HG03521 (cell line): ENCODE data around the gene TCP11.

Source experiments
- ATAC-seq: cut with Tn5 transposase; IDR thresholded peaks from one replicate; pipeline ENCODE4 v1.9.1; 2021; ENCODE audit warnings: mild to moderate bottlenecking, moderate library complexity; ENCODE audit not compliant: unreplicated experiment

Gene TCP11

DNA sequence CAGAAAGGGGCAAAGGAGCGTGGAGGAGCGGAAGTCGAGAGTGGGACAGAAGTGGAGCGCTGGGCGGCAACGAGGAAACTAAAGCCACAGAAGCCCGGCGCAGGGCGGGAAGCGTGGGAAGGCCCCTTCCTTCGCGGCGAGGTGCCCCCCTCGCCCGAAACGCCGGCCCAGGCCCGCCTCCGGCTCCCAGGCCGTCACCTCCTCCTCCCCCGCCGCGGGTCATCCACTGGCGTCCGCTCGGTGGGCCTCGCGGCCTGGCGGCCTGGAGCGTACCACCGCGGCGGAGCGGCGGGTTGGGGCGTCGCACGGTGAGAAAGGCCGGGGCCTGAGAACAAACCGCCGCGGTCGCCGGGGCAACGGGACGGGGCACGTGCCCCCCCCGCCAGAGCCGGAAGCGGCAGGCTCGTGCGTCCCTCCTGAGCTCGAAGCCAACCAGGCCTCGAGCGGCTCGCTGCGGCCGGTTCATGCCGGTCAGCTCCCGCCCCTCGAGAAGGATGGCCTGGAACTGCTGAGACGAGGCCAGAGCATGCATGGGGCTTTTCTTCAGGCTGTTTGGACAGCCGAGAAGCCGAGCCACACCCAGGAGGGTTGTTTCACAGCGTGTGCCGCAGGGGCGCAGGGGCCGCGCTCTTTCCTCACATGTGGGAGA is at the start of gene TCP11:
Gene TCP11, minus strand, starts transcription at position 333 of the 649 bp plus-strand sequence. CDS start 469 bp downstream, outside the sequence.
- no peak for ATAC-seq

DNA sequence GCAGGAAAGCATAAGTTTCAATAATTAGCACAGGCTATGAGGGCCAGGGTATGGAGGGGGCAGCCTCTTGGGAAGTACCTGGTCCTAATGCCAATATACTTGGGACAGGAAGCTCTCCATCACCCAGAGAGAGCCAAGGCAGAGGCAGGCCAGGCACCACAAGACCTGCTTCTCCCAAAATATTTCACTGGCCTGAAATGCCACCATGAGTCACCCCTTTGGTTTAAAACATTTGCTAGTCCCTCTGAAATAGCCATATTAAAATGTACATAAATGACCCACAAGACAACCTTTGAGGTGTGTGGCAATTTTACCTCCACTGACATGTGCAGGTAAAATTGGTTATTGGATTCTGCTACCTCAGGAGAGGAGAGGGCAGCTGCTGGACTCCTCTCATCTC is 49.2 kb upstream of the TCP11 start:
- ATAC-seq, result no peak

DNA sequence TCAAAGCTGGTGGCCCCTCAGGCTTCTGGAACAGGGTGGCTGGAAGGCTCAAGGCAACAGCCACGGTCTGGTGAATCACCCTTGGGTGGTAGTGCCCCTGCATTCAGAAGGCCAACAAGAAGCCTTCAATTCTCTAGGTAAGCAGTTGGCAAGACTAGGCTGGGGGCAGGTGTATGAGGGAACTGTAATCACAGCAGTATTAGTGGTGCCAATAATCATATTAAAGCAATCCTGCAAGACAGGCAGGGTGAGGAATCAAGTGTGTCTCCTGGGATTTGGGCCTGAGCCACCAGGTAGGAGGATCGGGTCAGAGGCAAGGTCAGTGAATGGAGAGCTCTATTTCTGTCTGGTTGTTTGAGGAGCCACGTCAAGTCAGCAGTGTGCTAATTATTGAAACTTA is 47.7 kb upstream of the TCP11 start:
- no peak for ATAC-seq

DNA sequence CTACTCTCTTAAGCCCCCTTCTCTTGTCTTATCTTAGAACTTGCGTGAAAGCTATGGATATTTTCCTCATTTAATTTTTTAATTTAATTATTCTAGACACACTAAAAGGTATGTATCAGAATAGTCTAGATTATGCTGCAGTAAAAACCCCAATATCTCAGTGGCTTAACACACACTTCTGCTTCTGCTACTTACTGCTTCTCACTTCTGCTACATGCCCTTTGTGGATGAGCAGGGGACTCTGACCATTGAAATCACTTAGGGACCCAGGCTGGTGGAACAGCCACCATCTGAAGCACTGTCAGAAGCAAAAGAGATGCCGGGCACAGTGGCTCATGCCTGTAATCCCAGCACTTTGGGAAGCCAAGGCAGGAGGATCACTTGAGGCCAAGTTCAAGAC is 45.4 kb upstream of the TCP11 start:
- ATAC-seq, result no peak

- ATAC-seq, result no peak
These were observed 44.8 kb upstream of the TCP11 start for GRCh38 chr6:35185971-35186370.

DNA sequence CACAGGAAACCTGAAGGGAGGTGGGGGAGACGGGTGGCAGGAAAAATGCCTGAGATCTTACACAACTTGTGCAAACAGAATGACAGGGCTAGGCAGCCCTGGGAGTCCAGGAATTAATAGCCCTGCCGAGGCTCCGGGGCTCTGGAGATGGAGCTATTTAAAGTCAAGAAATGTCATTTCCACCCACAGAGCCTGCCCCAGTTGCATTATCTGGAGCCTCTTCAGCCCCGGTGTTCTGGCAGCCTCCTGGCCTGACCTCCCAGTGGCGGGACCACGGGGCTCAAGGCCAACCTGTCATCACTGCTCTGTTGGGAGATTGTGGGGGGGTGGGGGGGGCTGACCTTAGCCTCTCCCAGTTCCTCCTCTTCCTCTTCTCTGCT is 44.2 kb upstream of the TCP11 start:
- no peak for ATAC-seq

DNA sequence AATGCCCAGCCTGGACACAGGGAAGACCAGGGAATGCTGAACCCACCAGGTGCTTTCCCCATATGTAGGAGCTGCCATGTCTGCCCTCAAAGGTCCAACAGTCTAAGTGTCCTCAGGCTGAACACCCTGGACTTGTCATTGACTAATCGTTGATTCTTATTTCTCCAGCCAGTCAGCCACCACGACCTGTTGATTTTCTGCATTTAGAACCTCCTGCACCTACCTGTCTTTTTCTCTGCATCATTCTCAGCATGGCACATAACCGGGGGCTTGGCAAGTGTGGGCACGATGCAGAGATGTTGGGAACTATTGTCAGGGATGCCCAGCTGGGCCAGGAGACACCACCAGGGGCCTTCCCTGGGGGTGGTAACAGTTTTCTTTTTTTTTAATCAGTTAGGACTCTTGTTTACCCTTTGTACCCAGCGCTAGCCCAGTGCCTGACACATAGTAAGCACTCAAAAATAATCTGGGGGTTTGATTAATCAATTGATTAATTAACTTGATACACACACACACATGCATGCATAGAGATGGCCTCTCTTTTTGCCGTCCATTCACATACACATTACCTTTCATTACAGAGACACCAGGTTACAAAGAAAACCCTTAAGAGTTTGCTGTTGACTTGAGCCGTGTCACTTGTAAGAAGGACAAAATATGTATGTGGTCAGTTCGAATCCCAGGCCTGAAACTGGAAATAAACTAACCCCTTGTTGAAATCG is 43.6 kb upstream of the TCP11 start:
- ATAC-seq, result no peak

DNA sequence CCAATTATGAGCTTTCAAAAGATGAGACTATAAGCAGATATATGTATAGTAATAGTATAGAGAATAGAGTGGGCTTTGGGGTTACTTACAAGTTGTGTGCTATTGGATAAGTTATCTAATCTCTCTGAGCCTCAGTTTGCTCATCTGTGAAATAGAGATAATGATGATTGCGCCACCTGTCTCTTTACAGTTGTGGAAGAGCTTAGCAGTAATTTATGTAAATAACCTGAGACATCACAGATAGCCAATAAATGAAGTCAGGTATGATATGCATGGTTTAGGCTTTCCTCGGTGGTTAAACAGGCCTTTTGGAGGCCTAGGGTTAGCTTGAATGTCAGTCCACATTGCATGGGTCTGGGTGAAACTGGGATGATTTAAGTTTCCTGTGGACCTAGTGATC is 42.8 kb upstream of the TCP11 start:
- ATAC-seq, result no peak

DNA sequence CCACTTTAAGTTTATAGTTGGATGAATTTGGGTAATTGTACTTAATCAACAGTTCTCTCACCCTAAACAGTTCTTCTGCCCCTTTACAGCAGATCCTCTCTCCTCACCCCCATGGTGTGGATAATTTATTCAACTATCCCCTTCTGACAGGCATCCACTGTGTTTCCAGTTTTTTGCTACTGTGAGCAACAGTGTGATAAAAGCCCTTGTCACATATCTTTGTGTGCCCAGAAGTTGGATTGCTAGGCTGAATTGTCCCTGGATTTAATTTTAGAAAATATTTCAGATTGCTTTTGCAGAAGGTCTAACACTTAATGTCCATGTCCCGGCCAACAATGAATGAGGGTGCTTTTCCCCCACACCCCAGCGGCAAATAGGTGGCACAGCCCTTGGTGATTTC is 42.1 kb upstream of the TCP11 start:
- ATAC-seq, result no peak

- ATAC-seq, result no peak
These were observed 40.9 kb upstream of the TCP11 start for GRCh38 chr6:35181933-35182612.

DNA sequence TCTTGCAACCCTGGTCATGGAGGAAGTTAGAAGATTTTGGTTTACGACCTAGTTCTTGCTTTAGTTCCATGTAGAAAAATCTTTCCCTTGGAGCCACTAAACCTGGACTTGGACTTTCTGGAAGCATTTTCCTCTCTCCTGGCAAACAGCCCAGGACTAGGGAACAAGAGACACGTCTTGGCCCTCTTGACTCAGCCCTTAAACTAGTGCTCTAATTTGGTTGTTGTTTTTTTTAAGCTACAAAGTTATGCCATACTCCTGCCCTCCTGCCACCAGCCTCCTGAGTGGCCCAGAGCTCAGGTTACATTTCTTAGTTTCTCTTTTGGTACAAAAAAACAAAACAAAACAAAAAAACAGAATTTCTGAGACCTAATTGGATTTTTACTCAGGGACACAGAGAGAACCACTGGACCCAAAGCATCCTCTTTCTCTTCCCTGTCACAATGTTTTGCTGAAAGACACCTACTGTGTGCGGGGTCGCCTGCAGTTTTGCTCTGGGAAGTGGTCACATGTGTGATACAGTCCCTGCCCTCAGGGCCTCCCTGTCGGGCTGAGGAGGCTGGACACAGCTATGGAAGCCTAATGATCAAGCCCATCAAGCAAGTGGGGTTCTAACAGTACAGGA is 40.3 kb upstream of the TCP11 start:
- ATAC-seq, result no peak

- no peak for ATAC-seq
These were observed 38.9 kb upstream of the TCP11 start for GRCh38 chr6:35179901-35180535.

GRCh38 chr6:35178932-35179832 is 38.0 kb upstream of the TCP11 start:
- ATAC-seq, result no peak

DNA sequence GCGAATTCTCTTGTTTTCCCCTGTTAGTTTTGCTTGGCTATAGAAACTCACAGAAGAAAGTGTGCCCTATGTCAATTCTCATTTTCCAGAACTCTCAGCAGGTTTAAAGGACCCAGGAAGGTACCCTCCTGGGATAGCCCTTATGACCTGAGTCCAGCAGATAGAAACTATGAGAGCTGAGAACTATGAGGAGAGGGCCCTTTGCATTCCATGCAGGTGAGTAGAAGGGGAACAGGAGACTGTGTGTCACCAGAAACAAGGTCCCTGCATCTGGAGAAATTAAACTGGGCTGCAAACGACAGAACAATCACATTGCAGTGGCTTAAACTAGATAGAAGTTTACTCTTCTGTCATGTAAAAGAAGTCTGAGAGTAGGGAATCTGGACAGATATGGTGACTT is 36.9 kb upstream of the TCP11 start:
- ATAC-seq, result no peak

DNA sequence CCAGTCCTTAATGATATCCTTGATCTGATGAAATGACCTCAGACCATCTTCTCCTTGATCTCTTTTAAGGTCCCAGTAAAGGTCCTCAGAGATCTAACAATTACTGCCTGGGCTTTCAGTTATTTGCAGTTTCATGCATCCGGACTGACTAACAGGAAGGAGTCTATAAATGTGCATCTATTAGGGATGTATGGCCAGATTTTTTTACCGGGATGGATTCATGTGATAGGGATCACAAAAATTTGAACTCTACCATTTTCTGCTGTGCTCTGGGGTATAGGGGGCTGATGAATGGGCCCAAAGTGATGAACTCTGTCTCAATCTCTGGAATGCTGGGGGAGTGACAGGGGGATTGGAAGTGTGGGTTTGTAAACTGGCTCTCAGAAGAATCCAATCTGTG is 36.5 kb upstream of the TCP11 start:
- ATAC-seq, result no peak

- ATAC-seq, result no peak
These were observed 36.0 kb upstream of the TCP11 start for GRCh38 chr6:35177157-35177556.

- no peak for ATAC-seq
These were observed 35.3 kb upstream of the TCP11 start for GRCh38 chr6:35176301-35177024.

DNA sequence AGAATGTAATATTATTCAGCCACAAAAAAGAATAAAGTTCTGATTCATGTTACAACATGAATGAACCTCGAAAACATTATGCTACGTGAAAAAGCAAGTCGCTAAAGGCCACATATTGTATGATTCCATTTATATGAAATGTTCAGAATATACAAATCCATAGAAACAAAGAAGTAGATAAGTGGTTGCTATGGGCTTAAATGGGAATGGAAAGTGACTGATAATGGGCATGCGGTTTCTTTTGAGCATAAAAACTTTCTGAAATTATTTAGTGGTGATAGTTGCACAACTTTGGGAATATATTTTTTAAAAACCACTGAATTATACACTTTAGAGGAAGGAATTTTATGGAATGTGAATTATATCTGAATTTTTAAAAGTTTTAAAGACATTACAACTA is 33.4 kb upstream of the TCP11 start:
- no peak for ATAC-seq

GRCh38 chr6:35174088-35174434 is 32.9 kb upstream of the TCP11 start:
- no peak for ATAC-seq
